Spleen (tissue), 11 donors: ENCODE results near the gene SLC34A3. TPM values are rescaled to one million over a fixed set of nuclear protein-coding genes. Genes with fewer than 3 reads are reported as not detected.

ENCODE experiments used
- DNase-seq: peaks from one replicate; pipeline ENCODE4 v3.0.0-alpha.2; 2020
- H3K27ac ChIP-seq, 8 donors: fragments of 200-600 bp; sonication (generic) in 7 of 8; 1 replicate in 4 of 8; 2 replicates in 4 of 8; pipeline versions ENCODE4 v1.5.0 to v1.8.0; 2016 to 2021; ENCODE audit warnings: inconsistent platforms in 4 of 8, mild to moderate bottlenecking in 4 of 8, moderate library complexity in 1 of 8
- H3K27me3 ChIP-seq, 7 donors: fragments of 200-600 bp; sonication (generic) in 6 of 7; replicated peaks in 1 of 7; 1 replicate in 4 of 7; 2 replicates in 3 of 7; pipeline versions ENCODE4 v1.5.0 to v1.8.0; 2016 to 2021; ENCODE audit warnings: inconsistent platforms in 3 of 7, mild to moderate bottlenecking in 1 of 7
- H3K36me3 ChIP-seq, 6 donors: fragments of 200-600 bp; sonication (generic) in 5 of 6; 1 replicate in 4 of 6; 2 replicates in 2 of 6; pipeline versions ENCODE4 v1.5.0 to v1.8.0; 2016 to 2021; ENCODE audit warnings: inconsistent platforms in 2 of 6
- H3K4me1 ChIP-seq, 6 donors: fragments of 200-600 bp; sonication (generic) in 5 of 6; 1 replicate in 3 of 6; 2 replicates in 3 of 6; pipeline versions ENCODE4 v1.5.0 to v1.8.0; 2016 to 2021; ENCODE audit warnings: inconsistent platforms in 3 of 6
- H3K4me3 ChIP-seq, 8 donors: fragments of 200-600 bp; sonication (generic) in 7 of 8; 1 replicate in 4 of 8; 2 replicates in 4 of 8; pipeline versions ENCODE4 v1.5.0 to v1.8.0; 2016 to 2021; ENCODE audit warnings: inconsistent platforms in 4 of 8, mild to moderate bottlenecking in 4 of 8, moderate library complexity in 2 of 8
- H3K9me3 ChIP-seq, 8 donors: fragments of 200-600 bp; sonication (generic) in 7 of 8; 1 replicate in 4 of 8; 2 replicates in 4 of 8; pipeline versions ENCODE4 v1.5.0 to v1.8.0; 2016 to 2021; ENCODE audit warnings: inconsistent platforms in 4 of 8
- POLR2A ChIP-seq, 3 donors: fragments of 450-650 bp; IDR thresholded peaks; one replicate each; pipeline ENCODE4 v1.5.1; 2017; ENCODE audit warnings: antibody characterized with exemption in 3 of 3, mild to moderate bottlenecking in 1 of 3
- POLR2AphosphoS5 ChIP-seq, 3 donors: sonication (generic); formaldehyde crosslinking; IDR thresholded peaks; one replicate each; pipeline ENCODE4 v1.5.1; 2017; ENCODE audit warnings: antibody characterized with exemption in 3 of 3
- WGBS, 5 donors: extraction: QIAGEN DNeasy Blood & Tissue Kit in 3 of 5; methylation state at CpG; one replicate each; pipeline versions ENCODE4 v1.1.5 to v1.1.7; 2013 to 2018; 5-methylcytosine and 5-hydroxymethylcytosine counted together
- intact Hi-C: fragments of 100-400 bp; cut with DNase I; formaldehyde crosslinking; loops from one replicate; pipeline ENCODE4 v1.15.0; 2023; ENCODE audit warnings: low total_unique reads
- polyA plus RNA-seq, 3 donors: library from polyadenylated mRNA; stranded (reverse); fragments of 200-250 nt; gene quantifications; one replicate each; pipeline ENCODE4 v1.2.1, GENCODE V29; 2013
- total RNA-seq, 7 donors: library from RNA; depleted of rRNA in 3 of 7; stranded (reverse); fragments of >200 nt in 3 of 7; fragmentation: NEBNext Ultra II Directional in 4 of 7; extraction: Animal tissue kit (Norgen Biotek cat#: 25700) in 4 of 7; gene quantifications; one replicate each; pipeline versions ENCODE4 v1.1.0 to v1.2.1, GENCODE V29; 2016 to 2021
- TF ChIP-seq, protein P1 (sequence below), 11 experiments: fragments of 200-600 bp in 7 of 11; fragments of 450-650 bp in 4 of 11; sonication (generic) in 4 of 11; IDR thresholded peaks in 8 of 11; conservative IDR thresholded peaks in 3 of 11; 1 replicate in 7 of 11; 2 replicates in 4 of 11; pipeline versions ENCODE4 v1.4.0 to v1.8.0; 2016 to 2021; ENCODE audit warnings: antibody characterized with exemption in 11 of 11, inconsistent platforms in 4 of 11, mild to moderate bottlenecking in 1 of 11
- donor health status: healthy with polysubstance abuse.
- donor health status: DM: no; HTN: no; CAD: no; lungs with moderate emphysema.
- donor health status: DM: no; HTN: no; CAD: no.
- donor health status: Bipolar disorder and iron deficiency.
- donor health status: healthy.
- donor health status: DM: no; HTN: no; CAD: no.
- donor health status: DM: yes; HTN: yes; CAD: no.

The SLC34A3 gene
- total and polyA plus RNA-seq, 10 donors, result not detected

- Histone ChIP-seq H3K4me1 (peaks cover 12 to 53% (median 34%) of the 10 kb centered on the region in 6 donors), H3K27ac (peak overlapping the region in 1 of 8 donors; percentile 14), H3K4me3 (no peak overlapping the region), H3K9me3 (no peaks in the 10 kb centered on the region), H3K27me3 (no peaks in the 10 kb centered on the region), H3K36me3 (peaks cover 0 to 93% (median 39%) of the 10 kb centered on the region in 6 donors)
- 75 to 100% (median 92%) methylated on average over 2 to 15 of the region's 15 CpGs for WGBS, 5 donors
- DNase-seq, result peak; percentile 65
- intact Hi-C loops, result no loop called here
- peak in 1 of 3 donors; percentile 30 for TF ChIP-seq POLR2AphosphoS5 (IDR thresholded peaks at IDR 0.05)
- TF ChIP-seq, protein P1, sequence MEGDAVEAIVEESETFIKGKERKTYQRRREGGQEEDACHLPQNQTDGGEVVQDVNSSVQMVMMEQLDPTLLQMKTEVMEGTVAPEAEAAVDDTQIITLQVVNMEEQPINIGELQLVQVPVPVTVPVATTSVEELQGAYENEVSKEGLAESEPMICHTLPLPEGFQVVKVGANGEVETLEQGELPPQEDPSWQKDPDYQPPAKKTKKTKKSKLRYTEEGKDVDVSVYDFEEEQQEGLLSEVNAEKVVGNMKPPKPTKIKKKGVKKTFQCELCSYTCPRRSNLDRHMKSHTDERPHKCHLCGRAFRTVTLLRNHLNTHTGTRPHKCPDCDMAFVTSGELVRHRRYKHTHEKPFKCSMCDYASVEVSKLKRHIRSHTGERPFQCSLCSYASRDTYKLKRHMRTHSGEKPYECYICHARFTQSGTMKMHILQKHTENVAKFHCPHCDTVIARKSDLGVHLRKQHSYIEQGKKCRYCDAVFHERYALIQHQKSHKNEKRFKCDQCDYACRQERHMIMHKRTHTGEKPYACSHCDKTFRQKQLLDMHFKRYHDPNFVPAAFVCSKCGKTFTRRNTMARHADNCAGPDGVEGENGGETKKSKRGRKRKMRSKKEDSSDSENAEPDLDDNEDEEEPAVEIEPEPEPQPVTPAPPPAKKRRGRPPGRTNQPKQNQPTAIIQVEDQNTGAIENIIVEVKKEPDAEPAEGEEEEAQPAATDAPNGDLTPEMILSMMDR (IDR thresholded peaks at IDR 0.05 in 8 of 11, conservative IDR thresholded peaks at IDR 0.05 in 3 of 11), result no peak
- TF ChIP-seq POLR2A (IDR thresholded peaks at IDR 0.05), result no peak
These were observed 35.4 kb downstream of the SLC34A3 start for GRCh38 chr9:137266162-137266527.

DNA sequence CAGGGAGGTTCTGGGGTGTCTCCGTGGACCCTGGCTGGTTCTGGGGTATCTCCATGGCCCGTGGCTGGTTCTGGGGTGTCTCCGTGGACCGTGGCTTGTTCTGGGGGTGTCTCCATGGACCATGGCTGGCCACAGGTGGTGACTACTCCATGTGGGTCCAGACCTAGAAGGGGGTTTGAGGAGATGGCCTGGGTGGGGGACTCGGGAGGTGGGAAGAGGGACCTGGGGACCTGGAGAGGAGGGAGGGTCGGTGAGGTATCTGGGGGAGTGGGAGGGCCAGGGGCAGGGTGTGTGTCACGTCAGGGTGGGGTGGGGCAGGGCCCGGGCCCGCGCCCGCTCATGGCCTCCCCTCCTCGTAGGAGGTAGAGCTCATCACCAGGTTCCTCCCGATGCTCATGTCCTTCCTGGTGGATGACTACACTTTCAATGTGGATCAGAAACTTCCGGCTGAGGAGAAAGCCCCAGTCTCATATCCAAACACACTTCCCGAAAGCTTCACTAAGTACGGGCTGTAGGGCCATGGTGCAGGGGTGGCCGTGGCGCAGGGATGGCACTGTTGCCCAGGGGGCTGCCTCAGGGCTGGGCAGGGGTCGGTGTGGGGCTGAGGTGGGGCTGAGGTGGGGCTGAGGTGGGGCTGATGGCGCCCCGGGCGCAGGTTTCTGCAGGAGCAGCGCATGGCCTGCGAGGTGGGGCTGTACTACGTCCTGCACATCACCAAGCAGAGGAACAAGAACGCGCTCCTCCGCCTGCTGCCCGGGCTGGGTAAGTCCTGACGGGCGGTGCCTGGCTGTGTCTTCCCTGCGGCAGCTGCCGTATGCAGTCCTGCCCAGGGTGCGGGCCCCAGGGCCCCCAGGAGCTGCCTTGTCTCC, 36.1 kb downstream of the SLC34A3 start:
- H3K27ac ChIP-seq, result peak overlapping the region in 2 of 8 donors; percentile 14 to 70
- peaks cover 0 to 91% (median 41%) of the 10 kb centered on the region in 6 donors for H3K36me3 ChIP-seq
- peak; percentile 78 for DNase-seq
- intact Hi-C loops, result no loop called here
- peaks cover 12 to 60% (median 36%) of the 10 kb centered on the region in 6 donors for H3K4me1 ChIP-seq
- 90 to 95% (median 90%) methylated on average over 28 to 34 of the region's 34 CpGs for WGBS, 5 donors
- H3K27me3 ChIP-seq, result no peaks in the 10 kb centered on the region
- H3K9me3 ChIP-seq, result no peaks in the 10 kb centered on the region
- peak in 1 of 3 donors; percentile 33 for TF ChIP-seq POLR2AphosphoS5 (IDR thresholded peaks at IDR 0.05)
- TF ChIP-seq POLR2A (IDR thresholded peaks at IDR 0.05), result no peak
- no peak overlapping the region for H3K4me3 ChIP-seq

DNA sequence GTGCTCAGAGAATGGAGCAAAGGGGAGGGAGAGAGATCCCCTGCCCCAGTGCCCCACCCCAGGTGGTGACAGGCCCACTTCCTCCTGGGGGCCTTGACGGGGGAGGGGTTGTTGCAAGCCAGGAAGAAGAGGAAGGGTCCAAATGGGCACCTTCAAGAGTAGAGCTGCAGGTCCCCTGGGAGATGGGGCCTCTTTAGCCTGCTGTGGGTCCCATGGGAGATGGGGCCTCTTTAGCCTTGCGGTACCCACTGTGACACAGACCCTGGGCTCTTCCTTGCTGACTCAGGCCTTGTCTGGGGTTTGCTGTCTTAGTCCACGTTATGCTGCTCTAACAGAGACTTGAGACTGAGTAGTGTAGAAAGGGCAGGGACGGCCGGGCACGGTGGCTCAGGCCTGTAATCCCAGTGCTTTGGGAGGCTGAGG, 37.2 kb downstream of the SLC34A3 start:
- no peaks in the 10 kb centered on the region for H3K9me3 ChIP-seq
- no peaks in the 10 kb centered on the region for H3K27me3 ChIP-seq
- TF ChIP-seq, protein P1 (IDR thresholded peaks at IDR 0.05 in 8 of 11, conservative IDR thresholded peaks at IDR 0.05 in 3 of 11), result no peak
- peak in 1 of 3 donors; percentile 25 for TF ChIP-seq POLR2AphosphoS5 (IDR thresholded peaks at IDR 0.05)
- peak overlapping the region in 2 of 8 donors; percentile 41 to 70 for H3K4me3 ChIP-seq
- peak; percentile 73 for DNase-seq
- H3K4me1 ChIP-seq, result peaks cover 12 to 69% (median 36%) of the 10 kb centered on the region in 6 donors
- intact Hi-C loops, result no loop called here
- 62 to 68% (median 66%) methylated on average over 5 to 6 of the region's 6 CpGs for WGBS, 5 donors
- peak overlapping the region in 6 of 8 donors; percentile 3 to 82 (median 70) for H3K27ac ChIP-seq
- peaks cover 0 to 98% (median 52%) of the 10 kb centered on the region in 6 donors for H3K36me3 ChIP-seq

DNA sequence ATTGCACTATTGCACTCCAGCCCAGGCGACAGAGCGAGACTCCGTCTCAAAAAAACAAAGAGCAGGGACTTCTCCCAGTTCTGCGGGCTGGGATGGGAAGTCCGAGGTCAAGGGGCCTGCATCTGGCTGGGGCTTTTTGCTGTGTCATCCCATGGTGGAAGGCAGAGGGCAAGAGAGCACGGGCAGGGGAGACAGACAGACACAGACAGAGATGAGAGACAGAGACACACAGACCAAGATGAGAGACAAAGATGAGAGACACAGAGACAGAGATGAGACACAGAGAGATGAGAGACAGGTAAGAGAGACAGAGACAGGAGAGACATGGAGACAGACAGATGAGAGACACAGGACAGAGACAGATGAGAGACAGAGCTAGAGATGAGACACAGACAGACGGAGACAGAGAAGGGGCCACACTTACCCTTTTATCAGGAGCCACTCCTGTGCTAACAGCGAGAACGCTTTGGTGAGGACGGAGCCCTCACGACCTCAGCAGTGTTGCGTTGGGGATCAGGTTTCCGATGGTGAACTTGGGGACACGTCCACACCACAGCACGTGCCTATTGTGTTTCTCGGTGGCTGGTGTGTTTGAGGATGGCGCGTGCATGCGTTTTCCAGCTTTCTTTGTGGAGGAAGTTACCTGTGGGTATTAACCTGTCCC, 38.0 kb downstream of the SLC34A3 start:
- H3K9me3 ChIP-seq, result no peaks in the 10 kb centered on the region
- intact Hi-C loops, result no loop called here
- peak overlapping the region in 5 of 8 donors; percentile 17 to 70 (median 24) for H3K4me3 ChIP-seq
- H3K4me1 ChIP-seq, result peaks cover 12 to 73% (median 36%) of the 10 kb centered on the region in 6 donors
- peak overlapping the region in 7 of 8 donors; percentile 3 to 82 (median 70) for H3K27ac ChIP-seq
- no peak for DNase-seq
- TF ChIP-seq POLR2AphosphoS5 (IDR thresholded peaks at IDR 0.05) (peak in 1 of 3 donors; percentile 10), POLR2A (IDR thresholded peaks at IDR 0.05) (no peak)
- TF ChIP-seq, protein P1 (IDR thresholded peaks at IDR 0.05 in 8 of 11, conservative IDR thresholded peaks at IDR 0.05 in 3 of 11), result peak in 1 of 11 experiments; percentile 4
- H3K27me3 ChIP-seq, result no peaks in the 10 kb centered on the region
- H3K36me3 ChIP-seq, result peaks cover 0 to 98% (median 54%) of the 10 kb centered on the region in 6 donors
- 60 to 75% (median 70%) methylated on average over 19 of the region's 19 CpGs for WGBS, 5 donors
